ENCODE data around the gene FOXL2.

FOXL2 gene

DNA sequence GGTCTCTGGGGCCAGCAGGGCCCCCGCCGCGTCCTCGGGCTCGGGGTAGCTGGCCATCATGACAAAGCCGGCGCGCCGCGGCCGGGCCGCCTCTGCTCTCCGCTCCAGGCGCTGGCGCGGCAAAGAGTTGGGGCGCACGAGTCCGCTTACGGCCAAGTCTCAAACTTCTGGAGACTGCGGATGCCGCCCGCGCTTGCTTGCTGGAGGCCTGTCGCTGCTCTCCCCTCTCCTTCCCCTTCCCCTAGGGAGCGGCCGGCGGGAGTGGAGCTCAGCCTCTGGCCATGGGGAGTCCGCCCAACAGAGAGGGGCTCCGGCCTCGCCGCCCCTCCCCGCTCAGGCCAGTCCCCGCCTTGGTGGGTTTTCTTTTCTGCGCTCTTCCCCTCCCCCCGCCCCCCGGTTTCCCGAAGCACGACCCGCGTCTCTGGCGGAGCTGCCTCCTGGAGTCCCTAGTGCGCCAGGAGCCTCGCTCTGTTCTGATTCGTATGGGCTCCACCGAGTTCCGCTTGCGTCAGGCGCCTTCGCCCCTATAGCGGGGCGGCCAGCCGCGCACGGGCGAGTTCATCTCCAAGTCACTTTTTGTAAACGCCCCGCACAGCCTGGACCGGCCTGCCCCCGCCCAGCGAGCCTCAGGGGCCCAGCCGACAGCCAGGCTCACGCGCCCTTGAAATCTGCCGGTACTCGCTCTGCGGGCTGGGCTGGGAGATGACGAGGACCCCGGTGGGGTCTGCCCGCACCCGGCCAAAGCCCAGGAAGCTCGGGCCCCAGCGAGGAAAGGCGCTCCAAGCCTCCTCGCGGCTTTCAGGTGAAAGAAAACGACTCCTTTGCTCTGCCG, at the start of gene FOXL2, which contains the start of gene FOXL2NB:
FOXL2 (minus strand) TSS at position 475 of the 832 bp plus-strand sequence; CDS start at position 60, 415 bp downstream.
FOXL2NB (plus strand) TSS at position 555 of the 832 bp plus-strand sequence; CDS start at position 703, 148 bp downstream.
- peak; percentile 92 for DNase-seq (ENCODE audit: low spot score)

DNA sequence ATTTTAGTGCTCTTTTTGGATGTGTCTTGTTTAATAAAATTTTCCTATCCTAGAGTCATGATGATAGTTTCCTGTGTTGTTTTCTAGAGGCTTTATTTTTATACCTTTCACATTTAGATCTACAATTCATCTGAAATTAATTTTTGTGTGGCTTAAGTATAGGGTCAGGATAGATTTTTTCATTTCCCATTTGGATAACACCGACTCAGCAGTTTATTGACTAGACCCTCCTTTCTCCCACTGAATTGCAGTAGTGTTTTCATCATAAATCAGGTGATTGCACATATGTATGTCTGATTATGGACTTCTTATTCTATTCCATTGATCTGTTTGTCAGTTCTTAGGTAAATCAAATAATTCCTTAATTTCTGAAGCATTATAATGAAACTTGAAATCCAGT, 48.8 kb upstream of the FOXL2 start:
- DNase-seq (ENCODE audit: low spot score) = no peak

DNA sequence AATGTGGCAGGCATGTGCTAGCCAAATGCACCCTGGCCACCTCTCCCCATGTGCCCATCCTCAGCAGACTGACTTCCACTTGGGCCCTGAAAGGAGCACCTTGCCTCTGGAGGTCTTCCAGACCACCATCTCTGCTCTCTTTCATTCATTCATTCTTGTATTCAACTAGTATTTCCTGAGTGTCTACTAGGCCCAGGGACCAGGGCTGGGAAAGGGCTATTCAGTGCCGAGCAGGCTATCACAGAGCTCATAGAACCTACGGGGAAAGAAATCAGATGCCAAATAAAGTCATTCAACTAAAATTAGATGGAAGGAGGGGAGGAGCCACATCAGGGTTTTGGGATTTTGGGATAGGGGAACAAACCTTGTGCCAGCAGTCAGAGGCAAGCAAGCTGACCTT, 40.2 kb upstream of the FOXL2 start:
- DNase-seq (ENCODE audit: low spot score) = no peak

DNA sequence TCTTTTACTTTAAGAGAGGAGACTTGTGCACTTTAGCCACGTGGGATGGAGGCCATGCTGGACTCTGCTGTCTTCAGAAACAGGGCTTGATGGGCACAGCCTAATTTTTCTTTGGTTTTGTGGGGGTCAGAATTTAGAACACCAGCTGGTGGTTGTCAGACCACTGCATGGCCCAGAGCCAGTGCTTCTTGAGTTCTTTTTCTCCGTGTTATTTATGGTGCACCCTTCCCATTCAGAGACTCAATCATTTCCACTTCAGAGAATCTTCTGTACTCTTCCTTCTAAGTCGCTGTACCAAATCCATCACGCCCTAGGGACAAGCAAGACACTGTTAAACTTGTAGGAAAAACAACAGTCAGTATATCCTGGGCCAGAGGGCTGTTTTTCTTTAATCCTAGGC, 39.0 kb upstream of the FOXL2 start:
- no peak for DNase-seq (ENCODE audit: low spot score)

DNA sequence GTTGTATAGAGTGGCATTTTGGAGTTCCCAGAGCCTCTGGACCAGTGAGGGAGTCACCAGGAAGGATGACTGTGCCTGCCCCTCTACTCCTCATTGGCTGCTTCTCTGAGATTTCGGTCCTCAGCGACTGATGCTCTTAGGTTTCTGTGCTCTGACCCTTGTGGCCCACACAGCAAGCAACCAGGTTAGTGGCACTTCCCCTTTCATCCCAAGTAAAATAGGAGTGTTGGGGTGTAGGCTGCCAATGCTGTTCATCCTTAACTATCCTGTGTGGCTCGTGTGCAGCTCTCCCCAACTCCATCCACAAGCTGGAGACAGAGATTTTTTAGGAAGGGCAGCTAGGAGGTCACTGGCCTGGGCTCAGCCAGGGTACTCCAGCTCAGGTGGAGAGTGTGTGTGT, 37.9 kb upstream of the FOXL2 start:
- DNase-seq (ENCODE audit: low spot score) = no peak

DNA sequence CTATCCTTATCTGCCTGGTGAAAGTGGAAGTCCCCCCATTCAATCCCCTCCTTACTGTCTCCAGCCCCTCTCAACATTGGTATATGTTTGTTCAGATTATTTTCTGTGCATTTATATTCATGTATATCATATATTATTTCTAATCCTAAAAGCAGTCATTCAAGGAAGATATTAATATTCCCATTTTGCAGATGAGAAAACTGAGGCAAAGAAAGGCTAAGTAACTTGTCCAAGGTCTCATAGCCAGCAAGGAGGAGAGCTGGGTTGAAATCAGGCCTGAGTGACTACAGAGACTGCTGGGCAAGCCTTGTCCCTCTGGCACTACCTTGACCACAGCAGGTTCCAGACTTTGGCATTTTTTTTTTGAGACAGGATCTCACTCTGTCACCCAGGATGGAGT, 29.1 kb upstream of the FOXL2 start:
- no peak for DNase-seq (ENCODE audit: low spot score)

DNA sequence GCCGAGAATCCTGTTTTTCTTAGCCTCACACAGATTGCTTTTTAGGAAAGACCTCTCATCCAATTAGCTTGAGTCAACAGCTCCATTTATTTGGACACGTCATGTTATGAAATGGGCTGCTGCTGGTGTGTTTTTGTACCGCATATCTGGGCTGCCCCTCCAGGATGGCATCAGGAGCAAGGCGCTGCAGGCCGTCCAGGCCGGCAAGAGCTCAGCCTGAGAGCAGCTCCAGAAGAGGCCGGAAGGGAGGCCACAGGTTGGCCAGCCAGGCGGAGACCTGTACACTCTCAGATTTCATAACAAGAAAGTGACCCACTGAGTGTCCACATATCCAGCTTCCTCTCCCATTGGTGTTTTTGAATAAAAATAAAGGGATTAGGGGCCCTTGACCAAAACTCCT, 28.4 kb upstream of the FOXL2 start:
- no peak for DNase-seq (ENCODE audit: low spot score)

DNA sequence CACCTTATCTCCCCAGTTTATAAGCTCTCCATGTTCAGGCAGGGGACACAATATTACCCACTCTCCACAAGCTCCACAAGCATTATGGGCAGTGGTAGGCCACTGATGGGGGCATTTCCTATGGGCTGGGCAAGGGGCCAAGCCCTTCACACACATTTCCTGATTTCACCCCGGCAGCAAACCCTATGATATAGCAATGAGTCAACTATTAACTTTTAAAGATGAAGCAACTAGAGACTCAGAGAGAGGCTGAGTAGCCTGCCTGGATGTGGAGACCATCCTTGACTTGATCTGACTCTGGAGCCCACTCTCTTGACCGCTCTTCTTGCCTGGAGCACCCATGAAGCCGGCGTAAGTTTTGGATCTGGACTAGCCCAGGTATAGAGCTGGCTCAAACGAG, 27.5 kb upstream of the FOXL2 start:
- DNase-seq (ENCODE audit: low spot score) = no peak

DNA sequence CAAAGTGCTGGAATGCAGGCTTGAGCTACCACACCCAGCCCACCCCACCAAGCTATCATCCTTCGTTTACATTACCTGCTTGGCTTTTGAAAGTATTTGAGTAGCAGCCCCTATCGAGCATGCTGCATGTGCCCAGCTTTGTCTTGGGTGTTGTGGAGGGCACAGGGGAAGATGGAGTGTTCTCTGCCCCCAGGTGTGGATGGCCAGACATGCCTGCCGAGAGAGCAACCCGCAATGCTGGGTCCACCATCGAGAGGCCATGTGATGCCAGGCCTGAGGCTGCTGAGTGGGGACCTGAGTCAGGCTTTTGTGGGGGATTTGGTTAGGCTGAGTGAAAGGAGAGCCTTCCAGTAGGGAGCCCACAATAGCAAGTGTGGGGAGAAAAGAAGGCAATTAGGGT, 26.0 kb upstream of the FOXL2 start:
- DNase-seq (ENCODE audit: low spot score) = no peak

DNA sequence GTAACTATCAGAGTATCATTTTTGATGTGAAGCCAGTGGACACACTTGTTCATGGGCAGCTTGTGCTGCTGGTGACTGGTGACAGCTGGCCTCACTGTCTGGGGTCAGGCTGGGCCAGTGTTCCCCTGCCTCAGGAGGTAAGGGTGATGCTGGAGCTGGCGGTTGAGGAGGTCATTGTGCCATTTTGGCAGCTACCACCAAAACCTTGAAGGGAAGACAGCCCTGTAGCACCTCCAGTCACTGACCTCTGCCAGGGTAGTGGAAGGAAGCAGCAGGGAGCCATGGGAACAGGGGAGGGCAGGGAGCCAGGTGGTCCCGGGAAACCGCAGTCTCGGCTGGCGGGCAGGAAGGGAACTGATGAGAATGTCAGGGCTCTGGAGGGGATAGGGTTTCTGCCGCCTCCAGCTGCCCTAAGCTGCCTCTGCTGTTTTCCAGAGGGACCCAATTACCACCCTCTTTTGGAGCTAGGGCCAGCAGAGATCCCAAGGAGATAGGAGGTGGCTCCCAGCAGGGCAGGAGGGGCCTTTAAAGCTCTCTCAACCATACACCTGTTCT, 24.9 kb upstream of the FOXL2 start:
- no peak for DNase-seq (ENCODE audit: low spot score)

DNA sequence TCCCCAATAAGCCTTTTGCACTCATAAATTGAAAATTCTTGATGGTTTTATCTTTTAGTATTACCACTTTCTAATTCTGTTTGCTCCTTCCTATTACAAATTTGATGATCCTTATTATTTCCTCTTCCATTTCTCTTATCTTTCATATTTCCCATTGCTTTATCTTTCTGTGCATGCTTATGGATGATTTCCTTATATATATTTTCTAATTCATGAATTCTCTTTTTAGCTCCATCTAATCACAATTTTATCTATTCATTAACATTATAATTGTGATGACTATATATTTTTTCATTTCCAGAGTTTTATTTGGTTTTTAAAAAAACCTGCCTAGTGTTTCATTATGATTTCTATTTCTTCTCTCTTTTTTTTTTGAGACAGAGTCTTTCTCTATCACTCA, 18.0 kb upstream of the FOXL2 start:
- no peak for DNase-seq (ENCODE audit: low spot score)

DNA sequence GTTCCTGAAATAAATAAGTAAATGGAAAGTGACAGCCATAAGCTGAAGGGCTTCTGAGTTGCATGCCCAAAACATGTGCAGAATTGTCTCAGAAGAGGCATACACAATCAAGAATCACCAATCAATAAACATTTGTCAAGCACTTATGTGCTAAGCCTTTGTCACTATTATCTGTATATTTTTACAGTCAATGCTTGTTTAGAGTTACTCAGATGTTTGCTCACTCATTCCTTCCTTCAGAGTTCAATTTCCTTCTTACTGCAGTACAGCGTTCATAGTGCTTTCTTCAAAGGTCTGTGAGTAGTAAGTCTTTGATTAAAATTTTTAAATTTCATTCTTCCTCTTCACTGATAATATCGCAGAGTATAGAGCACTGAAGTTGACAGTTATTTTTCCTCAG, 17.3 kb upstream of the FOXL2 start:
- no peak for DNase-seq (ENCODE audit: low spot score)

DNA sequence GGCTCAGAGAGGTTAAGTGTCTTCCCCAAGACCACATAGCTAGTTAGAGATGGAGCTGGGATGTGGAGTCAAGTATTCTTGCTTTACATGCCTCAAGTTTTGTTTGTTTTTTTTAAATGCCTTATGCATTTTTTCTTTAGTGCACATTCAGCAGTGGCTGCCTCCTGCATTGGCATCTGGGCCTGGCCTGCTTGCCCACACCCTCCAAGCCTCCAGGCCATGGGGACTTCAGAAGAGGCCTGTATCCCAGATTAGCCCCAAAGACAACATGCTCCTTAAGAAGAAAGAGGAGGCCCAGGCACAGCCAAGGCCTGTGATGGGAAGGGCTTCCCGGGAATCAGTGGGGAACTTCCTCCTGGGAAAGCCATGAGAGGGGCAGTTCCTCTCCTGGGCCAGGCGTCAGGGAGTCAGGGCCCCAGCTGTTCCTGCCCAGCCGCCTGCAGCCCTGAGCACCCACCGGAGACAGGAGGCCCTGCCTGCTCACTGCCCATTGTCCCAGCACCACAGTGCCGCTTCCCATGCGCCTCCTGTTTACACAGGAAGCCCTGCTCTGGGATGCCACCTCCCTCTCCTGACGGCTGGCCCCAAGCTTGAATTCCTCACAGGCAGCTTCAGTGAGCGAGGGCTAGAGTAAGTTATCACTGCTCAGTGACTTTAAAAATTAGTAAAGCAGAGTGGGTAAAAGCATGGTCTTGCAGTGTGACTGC, 16.1 kb upstream of the FOXL2 start:
- DNase-seq (ENCODE audit: low spot score) = no peak

DNA sequence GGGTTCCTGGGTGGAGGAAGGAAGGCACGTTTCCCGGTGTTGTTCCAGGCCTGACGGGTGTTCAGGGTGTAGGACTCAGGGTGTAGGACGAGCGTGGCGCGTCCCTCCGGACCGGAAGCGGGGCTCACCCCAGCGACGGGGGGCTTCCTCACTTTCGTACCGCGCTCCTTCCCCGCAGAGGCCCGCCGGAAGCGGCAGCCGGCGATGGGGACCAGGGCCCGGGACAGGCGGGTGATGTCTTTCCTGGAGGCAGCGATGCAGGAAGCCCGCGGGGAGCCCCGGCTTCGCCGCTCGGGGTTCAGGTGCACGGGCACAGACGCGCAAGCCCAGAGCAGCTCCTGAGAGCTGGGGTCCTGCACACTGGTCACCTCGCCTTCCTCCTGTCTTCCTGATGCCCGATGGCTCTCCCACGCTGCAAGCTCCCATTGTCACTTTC, 13.5 kb upstream of the FOXL2 start:
- DNase-seq (ENCODE audit: low spot score) = no peak

DNA sequence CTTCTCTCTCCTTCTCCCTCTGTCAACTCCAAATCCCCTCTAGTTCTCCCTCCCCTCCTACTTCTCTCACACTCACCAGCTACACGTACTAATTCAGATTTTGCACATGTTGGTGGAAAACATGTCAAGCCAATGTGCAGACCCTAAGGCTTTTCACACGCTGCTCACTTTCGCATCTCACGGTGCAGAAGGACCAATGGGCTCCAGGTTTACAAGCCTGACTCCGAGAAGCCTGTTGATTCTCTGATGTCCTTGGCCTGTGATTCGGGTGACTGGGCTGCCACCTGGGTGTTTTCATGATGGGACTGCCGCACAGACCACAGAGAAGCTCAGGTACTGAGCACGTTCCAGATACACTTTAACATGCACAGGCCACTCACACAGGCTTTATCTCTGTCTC, 3.8 kb upstream of the FOXL2 start:
- no peak for DNase-seq (ENCODE audit: low spot score)

DNA sequence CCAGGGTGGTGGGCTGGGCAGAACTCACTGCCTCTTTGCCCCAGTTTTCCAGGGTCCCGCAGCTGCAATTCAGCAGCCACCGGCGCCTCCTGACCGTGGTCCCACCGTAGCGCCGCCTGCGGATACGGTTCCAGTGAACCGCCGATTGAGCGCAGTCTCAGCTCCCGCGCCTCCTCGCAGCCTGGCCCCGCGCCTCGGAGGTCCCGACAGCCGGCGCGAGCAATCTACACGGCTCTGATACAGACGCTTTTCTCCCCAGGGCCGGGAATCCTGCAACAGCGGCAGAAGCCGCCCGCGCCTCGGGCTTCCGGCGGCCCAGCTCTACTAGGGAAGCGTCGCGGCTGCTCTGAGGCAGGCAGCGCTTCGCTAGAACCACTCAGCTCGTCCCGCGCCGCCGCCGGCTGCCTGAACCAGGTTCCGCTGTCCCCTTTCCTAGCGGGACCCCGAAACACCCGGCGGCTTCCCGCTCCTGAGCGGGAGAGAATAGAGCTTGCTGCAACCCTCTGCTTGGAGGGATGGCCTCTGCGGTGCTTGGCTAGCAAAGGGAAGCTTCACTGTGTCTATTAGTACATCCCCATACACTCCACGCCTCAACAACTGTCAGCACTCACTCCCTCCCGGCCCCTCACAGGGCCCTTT, 3.2 kb upstream of the FOXL2 start:
- DNase-seq (ENCODE audit: low spot score) = peak; percentile 60

DNA sequence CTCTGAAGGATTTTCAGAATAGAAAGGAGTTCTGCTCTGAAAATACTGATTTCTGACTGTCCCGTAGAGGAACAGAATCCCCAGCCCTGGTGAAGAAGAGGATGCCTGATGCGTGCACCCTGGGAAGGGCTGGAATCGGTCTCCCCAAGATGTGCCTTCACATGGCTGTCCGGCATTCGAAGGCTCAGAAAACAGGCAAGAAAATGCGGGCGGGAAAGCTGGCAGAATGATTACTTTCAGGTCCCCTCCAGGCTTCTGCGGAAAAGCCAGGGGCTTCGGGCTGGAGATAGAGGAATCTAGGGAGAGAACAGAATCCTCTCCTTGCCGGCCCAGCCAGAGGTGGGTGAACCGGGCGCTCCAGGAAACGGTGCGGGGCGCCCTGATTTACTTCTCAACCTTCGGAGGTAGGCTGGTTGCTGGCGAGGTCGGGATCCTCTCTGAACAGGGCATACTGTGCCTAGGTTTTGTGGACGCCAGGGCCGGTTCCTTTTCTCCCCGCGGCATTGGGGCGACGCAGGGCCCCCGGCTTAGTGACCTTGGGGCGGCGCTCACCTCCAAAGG, 2.6 kb upstream of the FOXL2 start:
- no peak for DNase-seq (ENCODE audit: low spot score)

DNA sequence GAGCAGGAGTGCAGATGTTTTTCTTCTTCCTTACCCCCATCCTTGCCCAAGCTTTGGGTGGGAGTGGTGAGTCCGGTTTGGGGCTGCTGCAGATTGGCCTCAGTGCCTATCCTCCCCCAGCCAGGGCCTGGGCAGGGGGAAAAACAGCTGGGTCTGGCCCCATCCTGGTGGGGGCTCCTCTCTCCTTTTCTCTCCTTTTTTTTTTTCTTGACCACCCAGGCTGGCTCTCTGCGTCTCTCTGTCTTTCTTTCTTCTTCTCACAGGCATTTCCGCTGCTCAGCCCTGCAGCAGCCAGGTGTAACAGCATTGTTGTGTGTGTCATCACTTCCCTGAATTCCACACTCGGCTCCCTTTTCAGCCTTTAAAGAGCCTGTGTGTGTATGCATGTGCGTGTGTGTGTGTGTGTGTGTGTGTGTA, 2.1 kb upstream of the FOXL2 start:
- no peak for DNase-seq (ENCODE audit: low spot score)

DNA sequence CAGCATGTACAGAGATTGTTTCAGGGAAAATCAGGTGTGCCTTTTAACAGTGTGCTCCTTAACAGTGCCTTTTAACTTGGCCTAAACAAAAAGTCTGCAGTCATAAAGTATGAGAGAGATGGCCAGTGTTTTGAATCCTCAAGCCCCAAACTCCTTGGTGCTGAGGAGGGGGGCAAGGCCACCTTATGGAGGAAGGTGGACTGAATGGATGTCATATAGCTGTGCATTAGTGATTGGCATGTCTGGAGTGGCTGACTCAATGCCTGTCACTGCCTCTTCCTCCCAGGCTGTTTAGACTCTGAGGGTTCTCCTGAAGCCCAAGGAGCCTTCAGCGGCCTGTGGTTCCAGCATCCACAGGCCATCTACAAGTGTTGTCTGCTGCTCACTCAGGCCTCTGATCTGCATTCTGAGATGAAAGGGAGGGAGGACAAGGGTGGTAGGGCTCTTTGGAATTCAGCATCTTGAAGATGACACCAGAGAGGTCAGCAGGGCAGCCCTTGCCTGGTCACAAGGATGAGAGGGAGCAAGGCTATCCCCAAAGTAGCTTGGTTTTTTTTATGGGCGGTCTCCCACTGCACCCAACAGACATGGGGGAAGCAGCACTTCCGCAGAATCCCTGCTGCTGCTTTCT, 1.5 kb upstream of the FOXL2 start:
- DNase-seq (ENCODE audit: low spot score) = no peak

DNA sequence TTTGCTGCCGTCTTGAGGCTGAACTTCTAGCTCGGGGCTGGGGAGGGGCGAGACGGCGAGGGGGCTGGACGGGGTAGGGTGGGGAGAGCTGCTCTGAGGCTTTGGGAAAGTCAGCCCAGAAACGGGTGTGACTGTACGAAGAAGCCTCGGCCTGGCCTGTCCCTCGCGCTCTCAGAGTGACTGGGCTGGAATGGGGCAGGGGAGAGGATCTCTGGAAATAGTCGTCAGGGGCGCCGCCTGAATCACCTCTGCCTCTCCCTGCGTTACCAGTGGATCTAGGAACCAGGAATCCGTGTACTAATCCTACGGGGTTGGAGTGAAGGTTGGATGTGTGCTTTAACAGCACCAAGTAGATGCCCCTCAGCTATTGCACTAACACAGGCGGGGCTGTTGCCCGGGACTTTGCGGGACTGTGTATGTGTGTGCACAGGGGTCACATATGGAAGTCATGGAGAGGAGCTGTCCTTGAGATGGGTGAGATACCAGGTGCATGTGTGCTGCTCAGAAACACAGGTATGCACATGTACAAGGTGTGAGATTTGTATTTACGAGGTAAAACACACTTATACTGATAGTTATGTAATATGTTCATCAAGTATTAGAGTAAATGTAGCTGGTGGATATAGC, 671 bp upstream of the FOXL2 start:
- DNase-seq (ENCODE audit: low spot score) = peak; percentile 45

Data from AG20443 (cell line).